Hepatocyte (in vitro differentiated cells): ENCODE results near the gene NTSR1.

ENCODE experiments used
- EZH2 ChIP-seq: fragments of 200-600 bp; sonication (generic); IDR thresholded peaks from 2 replicates; pipeline ENCODE4 v1.6.1; 2016; ENCODE audit warnings: antibody characterized with exemption, mild to moderate bottlenecking, borderline replicate concordance
- TF ChIP-seq, protein P1 (sequence below): fragments of 200-600 bp; sonication (generic); IDR thresholded peaks from 2 replicates; pipeline ENCODE4 v1.5.1; 2016; ENCODE audit warnings: antibody characterized with exemption, mild to moderate bottlenecking; ENCODE audit not compliant: poor library complexity

DNA sequence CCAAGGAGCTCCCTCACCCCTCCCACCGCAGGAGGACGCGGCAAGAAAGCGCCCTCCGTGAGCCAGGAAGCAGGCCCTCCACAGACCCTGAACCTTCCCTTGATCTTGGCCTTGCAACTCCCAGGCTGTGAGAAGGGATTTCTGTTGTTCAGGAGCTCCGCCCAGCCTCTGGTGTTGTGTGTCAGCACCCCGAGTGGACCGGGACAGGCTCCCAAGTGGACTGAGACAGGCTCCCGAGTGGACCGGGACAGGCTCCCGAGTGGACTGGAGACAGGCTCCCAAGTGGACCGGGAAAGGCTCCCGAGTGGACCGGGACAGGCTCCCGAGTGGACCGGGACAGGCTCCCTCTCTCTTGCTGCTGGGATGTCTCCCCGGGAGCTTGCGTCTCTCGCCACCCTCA lies 9.3 kb upstream of the NTSR1 start:
- TF ChIP-seq, protein P1, sequence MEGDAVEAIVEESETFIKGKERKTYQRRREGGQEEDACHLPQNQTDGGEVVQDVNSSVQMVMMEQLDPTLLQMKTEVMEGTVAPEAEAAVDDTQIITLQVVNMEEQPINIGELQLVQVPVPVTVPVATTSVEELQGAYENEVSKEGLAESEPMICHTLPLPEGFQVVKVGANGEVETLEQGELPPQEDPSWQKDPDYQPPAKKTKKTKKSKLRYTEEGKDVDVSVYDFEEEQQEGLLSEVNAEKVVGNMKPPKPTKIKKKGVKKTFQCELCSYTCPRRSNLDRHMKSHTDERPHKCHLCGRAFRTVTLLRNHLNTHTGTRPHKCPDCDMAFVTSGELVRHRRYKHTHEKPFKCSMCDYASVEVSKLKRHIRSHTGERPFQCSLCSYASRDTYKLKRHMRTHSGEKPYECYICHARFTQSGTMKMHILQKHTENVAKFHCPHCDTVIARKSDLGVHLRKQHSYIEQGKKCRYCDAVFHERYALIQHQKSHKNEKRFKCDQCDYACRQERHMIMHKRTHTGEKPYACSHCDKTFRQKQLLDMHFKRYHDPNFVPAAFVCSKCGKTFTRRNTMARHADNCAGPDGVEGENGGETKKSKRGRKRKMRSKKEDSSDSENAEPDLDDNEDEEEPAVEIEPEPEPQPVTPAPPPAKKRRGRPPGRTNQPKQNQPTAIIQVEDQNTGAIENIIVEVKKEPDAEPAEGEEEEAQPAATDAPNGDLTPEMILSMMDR, result no peak
- TF ChIP-seq EZH2, result no peak
